ENCODE data around the gene PLVAP.
"Not testable (repeated sequence)": the region's sequence is repeated elsewhere in the genome, so short reads cannot be mapped to it uniquely, and the experiment has no call there.

Gene PLVAP

DNA sequence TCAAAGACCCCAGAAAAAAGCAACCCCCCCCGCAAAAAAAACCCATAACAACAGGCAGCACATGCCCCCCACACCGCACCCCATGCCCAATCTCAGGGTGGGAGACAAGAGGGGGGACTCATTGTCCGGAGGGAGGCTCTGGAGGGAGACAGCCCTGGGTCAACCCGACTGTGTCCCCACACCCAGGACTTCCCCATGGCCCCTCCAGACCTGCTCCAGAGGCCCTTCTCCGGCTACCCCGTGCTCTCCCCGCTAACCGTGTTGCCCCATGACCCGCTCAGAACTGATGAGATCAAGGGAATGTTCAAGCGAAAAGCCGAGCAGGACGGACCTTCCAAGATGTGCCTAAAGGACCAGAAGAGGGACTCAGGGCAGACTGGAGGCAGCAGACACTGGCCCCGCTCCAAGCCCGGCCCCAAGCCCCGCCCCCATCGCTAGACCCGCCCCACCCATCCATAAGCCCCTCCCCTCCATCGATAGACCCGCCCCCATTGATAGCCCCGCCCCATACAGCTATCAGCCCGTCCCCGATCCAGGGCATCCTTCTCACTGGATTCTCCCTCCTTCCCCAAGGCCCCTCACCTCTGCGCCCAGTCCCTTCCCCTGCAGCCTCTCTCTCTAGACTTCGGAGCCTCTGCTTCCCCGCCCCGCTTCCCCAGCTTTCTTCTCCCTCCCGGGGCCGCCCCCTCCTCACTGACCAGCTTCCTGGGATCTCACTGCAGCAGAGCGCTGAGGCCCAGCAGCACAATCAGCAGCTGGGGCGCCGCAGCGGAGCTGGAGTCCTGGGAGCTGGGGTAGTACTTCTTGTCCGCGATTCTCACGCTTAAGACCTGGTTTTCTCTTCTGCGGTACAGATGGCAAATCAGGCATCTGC is 26.1 kb upstream of the PLVAP start:
- peak; percentile 74 for DNase-seq (ENCODE audit: low spot score)

DNA sequence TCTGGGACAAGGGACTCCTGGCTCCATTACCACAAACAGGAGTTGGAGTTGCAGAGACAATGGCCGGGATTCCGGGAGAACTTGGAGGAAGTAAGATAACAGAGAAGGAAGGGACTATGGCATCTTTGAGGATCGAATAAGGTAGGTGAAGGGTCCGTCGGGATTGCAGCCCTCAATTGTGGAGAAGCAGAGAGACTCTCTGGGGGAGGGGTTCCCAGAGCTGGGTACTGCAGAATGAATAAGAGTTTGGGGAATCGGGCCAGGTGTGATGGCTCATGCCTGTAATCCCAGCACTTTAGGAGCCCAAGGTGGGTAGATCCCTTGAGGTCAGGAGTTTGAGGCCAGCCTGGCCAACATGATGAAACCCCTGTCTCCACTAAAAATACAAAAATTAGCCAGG is 24.5 kb upstream of the PLVAP start:
- DNase-seq (ENCODE audit: low spot score) = no peak

DNA sequence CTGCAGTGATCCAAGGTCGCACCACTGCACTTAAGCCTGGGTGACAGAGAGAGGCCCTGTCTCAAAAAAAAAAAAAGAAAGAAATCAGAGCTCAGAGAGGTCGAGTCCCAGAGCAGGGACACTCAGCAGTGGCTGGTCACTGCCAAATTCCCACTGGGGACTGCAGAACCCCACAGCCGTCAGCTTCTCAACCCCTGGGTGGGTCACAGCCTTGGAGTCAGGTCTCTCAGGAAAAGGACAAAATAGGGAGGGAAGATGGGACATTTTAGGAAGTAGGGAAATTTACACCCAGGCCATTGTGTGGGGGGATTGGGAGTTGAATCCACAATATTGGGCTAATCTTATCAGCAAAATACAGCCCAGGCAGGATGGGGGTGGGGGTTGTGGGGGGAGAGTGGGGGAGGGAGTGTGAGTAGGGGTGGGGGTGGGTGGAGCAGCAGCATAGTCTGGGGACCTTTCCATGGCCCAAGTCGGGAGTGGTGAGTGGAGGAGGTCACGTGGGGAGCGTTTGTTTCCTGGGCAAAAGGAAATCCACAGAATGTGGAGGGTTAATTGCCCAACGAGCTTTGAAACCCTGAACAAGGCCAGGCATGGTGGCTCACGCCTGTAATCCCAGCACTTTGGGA is 21.9 kb upstream of the PLVAP start:
- no peak for DNase-seq (ENCODE audit: low spot score)

DNA sequence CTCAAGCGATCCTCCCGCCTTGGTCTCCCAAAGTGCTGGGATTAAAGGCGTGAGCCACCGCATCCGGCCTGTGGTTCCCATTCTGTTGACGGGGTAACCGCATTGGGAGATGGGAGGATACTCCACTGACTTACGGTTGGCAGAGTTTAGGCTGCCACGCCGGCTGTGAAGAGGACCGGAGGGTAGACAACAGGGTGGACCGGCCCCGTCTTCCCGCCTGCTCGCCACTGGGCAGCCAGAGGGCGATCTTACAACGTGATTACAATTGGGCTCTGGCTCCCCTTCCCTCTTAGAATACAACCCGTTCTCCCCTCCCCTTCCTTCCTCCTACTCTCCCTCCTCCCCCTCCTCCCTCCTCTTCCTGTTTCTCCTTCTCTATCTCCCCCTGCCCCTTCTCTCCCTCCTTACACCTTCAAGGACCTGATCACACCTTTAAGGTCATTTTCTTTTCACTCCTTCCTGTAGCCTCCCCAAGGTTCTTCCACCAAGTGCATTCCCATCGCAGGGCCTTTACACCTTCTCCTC is 17.8 kb upstream of the PLVAP start:
- peak; percentile 62 for DNase-seq (ENCODE audit: low spot score)

DNA sequence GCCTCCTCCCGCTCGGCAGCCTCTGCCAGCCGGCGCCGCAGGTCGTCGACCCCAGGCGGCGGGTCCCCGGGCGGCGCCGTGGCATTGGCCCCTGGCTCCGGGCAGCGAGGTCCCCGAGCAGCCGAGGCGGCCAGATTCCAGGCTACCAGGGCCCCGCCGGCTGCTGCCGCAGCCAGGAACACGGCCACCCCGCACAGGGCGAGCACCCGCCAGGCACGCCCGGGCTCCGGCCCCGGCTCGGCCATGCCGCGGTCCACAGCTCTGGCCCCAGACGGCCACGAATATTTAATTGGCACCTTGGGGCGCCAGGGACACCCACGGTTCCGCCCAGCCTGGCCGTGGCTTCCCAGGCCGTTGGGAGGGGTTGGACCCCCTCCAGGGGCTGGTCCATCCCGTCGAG is 16.8 kb upstream of the PLVAP start, which contains the start of gene CCDC194:
Gene CCDC194, minus strand, starts transcription at position 283 of the 400 bp plus-strand sequence. Its CDS starts 38 bp downstream, at position 245.
- no peak for DNase-seq (ENCODE audit: low spot score)

GRCh38 chr19:17393002-17393401 is 15.9 kb upstream of the PLVAP start:
- no peak for DNase-seq (ENCODE audit: low spot score)

- DNase-seq (ENCODE audit: low spot score) = no peak
Observed at GRCh38 chr19:17391371-17392151, 14.4 kb upstream of the PLVAP start.

GRCh38 chr19:17390665-17391370 is 13.7 kb upstream of the PLVAP start:
- peak; percentile 87 for DNase-seq (ENCODE audit: low spot score)

DNA sequence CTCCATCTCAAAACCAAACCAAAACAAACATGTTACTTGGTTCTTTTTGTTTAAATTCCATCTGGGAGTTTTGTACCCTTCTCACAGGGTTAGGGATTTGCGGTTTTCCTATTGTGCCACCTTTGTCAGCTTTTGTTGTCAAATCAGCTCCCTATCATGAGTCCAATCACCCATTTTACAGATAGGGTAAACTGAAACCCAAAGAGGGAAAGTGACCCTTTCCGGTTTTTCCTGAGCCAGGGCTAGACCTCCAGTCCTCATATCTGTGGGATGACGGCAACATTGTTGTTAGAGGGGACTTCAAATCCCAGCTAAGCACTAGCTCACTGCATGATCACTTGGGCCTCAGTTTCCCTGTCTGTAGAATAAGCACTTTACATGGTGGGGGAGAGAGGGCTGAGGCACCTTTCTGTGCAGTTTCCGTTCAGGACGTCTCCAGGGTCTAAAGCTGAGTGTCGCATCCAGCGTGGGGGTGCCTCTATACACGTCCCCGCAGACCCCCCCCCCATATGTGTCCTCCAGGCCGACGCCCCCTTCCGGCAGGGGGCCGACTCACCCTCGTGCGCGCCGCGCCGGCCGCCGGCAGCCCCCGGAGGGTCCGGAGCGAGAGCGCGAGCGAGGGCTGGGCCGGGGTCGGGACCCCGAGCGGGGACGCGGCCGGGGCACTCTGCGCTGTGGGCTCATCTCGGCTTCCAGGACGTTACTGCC is 13.0 kb upstream of the PLVAP start:
- DNase-seq (ENCODE audit: low spot score) = no peak

GRCh38 chr19:17389288-17389687 is 12.1 kb upstream of the PLVAP start:
- no peak for DNase-seq (ENCODE audit: low spot score)

- DNase-seq (ENCODE audit: low spot score) = peak; percentile 56
Observed at GRCh38 chr19:17385878-17386611, 8.9 kb upstream of the PLVAP start.

DNA sequence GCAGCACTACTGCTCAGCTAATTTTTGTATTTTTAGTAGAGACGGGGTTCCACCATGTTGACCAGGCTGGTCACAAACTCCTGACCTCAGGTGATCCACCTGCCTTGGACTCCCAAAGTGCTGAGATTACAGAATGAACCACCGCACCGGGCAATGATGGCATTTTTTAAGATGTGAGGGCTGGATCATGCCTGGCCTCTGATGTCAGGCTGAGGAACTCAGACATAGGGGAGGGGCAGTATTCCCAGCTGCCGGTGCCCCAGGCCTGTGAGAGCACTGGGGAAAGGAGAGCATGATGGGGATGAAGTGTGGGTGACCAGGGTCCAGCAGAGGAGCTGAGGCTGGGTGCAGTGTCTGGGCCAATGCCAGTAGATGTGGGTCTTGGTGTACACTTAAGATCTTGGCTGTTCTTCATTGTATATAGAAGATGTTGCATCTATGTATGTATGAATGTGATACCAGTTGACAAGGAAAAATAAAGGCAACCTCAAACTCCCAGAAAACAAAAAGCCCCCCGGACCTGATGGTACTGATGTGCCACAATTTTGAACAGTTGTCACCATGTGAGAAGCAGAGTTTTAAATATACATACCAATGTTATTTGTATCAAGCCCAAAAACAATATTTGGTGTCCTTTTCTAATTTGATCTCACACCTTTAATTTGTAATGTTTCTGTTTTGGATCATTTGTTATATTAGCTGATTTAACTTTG is 3.4 kb upstream of the PLVAP start:
- no peak for DNase-seq (ENCODE audit: low spot score)

GRCh38 chr19:17379221-17379631 is 2.1 kb upstream of the PLVAP start:
- no peak for DNase-seq (ENCODE audit: low spot score)

GRCh38 chr19:17378271-17378670 is 1.1 kb upstream of the PLVAP start:
- DNase-seq (ENCODE audit: low spot score) = no peak

DNA sequence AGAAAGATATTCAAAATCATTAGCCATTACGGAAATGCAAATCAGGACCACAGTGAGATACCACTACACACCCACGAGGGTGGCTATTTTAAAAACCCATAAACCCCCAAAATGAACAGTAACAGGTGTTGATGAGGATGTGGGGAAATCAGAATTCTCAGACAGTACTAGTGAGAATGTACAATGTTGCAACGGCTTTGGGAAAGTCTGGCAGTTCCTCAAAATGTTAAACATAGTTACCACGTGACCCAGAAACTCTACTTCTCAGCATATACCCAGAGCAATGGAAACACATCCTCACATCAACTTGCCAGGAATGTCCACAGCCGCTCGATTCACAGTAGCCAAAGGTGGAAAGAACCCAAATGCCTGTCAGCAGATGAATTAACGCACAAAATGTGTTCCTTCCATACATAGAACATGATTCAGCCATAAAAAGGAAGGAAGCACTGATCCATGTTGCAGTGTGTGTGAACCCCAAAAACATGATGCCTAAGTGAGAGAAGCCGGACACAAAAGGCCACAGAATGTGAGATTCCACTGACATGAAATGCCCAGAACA is 7.0 kb downstream of the PLVAP start:
- no peak for DNase-seq (ENCODE audit: low spot score)

GRCh38 chr19:17365361-17365760 is 11.8 kb downstream of the PLVAP start:
- DNase-seq (ENCODE audit: low spot score) = no peak

- not testable (repeated sequence) for DNase-seq (ENCODE audit: low spot score)
Observed at GRCh38 chr19:17363852-17364605, 13.1 kb downstream of the PLVAP start.
